ENCODE data around the gene ARID2.

ARID2 gene

DNA sequence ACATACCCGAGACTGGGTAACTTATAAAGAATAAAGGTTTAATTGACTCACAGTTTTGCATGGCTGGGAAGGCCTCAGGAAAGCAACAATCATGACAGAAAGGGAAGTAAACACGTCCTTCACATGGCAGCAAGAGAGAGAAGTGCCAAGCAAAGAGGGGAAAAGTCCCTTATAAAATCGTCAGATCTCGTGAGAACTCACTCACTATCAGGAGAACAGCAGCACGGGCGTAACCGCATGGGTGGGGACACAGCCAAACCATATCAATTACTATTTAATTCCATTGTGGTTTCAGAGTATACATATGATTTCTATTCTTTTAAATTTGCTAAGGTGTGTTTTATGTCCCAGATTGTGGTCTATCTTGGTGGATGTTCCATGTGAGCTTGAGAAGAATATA, 142.9 kb downstream of the ARID2 start:
- no peak for ATAC-seq
- no peak for DNase-seq

DNA sequence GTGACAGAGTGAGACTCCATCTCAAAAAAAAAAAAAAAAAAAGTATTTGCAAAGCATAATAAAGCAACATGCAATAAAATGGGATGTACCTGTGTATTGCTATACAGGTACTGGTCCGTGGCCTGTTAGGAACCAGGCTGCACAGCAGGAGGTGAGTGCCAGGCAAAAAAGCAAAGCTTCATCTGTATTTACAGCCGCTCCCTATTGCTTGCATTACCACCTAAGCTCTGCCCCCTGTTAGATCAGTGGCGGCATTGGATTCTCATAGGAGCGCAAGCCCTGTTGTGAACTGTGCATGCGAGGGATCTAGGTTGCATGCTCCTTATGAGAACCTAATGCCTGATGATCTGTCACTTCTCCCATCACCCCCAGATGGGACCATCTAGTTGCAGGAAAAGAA, 147.6 kb downstream of the ARID2 start:
- DNase-seq (no peak), ATAC-seq (no peak)

DNA sequence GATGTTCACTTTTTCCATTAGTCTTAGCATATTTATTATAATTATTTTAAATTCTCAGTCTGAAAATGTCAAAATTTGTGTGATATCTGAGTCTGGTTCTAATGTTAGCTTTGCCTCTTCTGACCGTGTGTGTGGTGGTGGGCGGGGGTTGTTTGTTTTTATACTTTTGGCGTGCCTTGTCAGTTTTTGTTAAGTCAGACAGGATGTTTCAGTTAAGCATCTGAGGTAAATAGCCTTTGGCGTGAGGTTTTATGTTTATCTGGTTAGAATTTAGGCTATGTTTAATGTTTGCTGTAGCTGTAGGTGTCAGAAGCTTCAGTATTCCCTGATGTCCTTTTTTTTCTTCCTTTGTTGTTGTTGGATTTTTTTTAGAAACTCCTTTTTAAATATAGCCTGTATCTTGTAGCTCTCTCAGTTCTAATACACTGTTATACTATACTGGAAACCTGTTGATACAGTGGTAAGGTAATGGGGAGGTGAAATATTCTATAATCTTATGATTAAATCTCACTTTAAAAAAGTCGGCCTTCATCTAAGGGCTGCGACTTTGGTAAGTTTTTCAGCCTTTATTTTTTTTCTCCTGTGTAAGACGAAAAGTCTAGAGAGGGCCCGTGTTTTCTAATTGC, 149.2 kb downstream of the ARID2 start:
- ATAC-seq: no peak
- DNase-seq: no peak

DNA sequence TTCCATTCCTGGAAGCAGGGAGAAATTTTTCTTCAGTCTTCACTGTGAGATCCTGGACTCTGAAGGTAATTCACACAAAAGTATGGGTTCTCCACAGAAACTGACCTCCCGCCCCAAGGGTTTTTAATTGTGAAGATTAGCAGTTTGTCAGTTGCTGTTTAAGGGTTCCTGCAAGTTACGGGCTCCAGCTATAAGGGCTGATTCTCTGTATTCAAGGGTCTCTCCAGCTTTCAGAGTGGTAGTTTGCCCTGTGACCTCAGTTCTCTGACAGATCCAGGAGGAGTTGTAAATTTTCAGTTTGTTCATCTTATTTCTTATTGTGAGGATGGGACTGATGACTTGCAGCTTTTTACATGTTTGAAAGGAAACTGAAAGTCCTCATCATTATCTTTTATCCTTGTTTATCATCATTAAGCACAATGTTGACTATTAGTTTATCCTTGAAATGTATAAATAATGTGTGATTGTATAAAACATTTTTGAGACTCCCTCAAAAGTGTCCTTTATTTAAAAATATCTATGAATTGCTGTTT, 149.9 kb downstream of the ARID2 start:
- ATAC-seq (no peak), DNase-seq (no peak)

DNA sequence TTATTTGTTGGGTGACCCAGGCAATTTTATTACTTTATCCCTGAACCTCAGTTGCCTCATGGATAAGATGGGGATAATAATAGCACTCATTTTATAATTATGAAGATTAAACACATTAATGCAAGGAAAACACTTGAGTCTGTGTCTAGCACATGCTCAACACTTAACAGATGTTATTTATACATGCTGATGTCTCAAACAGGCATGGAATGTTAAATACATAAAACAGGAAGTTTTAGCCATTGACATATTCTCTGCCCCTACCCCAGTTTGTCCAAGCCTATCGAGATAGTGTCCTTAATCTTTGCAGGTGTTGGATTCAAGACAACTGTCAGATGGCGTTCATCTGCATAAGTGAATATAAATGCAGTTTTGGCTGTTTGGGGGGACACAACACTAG, 151.0 kb downstream of the ARID2 start:
- DNase-seq (no peak), ATAC-seq (no peak)

DNA sequence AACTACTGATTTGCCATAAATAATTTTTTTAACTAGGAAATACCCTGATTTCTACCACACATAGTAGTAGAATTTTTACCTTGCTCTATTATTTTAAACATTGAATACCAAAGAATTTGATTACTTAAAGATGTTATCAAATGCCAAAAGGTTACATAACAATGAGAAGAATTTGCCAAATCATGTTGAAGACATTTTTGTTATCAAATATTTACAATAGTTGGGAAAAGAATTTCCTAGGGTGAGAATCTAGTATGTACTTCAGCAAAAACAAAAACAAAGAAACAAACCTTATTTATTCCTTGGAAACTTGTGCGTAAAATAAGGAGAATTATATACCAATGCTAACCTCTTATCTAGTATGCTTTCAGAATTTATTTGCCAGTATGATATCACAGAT, 153.7 kb downstream of the ARID2 start:
- no peak for ATAC-seq
- no peak for DNase-seq

DNA sequence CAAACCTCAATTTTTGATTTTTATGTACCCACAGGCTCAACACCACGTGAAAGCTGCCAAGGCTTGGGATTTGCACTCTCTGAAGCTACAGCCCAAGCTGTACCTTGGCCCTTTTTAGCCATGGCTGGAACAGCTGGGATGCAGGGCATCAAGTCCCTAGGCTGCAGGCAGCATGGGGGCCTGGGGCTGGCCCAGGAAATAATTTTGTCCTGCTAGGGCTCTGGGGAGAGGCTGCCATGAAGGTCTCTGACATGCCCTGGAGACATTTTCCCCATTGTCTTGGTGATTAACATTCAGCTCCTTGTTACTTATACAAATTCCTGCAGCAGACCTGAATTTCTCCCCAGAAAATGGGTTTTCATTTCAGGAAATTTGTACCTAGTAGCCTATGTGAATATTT, 157.2 kb downstream of the ARID2 start:
- DNase-seq (no peak), ATAC-seq (no peak)

DNA sequence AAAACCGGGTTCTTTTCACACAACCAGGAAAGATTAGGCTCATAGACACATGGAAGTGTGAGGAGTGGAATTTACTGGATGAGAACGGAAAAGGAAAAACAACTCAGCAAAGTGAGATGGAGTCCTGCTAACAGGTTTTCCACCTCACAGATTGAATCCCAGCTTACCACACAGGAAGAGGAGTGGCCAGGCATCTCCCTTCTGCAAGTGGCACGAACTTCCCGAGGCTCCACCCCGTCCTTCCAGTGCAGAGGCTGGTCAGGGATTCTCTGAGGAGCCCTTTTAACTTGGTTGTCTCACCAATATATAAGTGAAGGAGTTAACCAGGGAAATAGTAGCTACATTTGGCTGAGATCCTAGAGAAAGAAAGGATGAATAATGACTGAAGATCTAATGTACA, 158.0 kb downstream of the ARID2 start:
- DNase-seq (no peak), ATAC-seq (no peak)

DNA sequence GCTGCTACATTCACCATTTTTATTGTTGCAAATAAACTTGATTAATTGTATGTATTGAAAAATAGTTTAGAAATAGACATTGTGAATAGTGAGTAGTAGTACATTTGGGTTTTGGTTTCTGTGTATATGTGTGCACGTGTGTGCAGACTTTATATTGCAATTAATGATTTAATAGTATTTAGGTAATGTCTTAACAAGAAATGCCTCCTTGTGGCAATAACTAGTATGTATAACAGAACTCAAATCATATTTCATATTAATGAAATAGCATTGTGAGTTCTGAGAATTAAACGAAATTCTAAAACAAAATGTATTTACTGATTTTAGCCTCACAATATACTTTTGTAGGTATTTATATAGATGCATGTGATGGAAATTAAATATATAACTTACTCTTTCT, 160.8 kb downstream of the ARID2 start:
- DNase-seq (no peak), ATAC-seq (no peak)

DNA sequence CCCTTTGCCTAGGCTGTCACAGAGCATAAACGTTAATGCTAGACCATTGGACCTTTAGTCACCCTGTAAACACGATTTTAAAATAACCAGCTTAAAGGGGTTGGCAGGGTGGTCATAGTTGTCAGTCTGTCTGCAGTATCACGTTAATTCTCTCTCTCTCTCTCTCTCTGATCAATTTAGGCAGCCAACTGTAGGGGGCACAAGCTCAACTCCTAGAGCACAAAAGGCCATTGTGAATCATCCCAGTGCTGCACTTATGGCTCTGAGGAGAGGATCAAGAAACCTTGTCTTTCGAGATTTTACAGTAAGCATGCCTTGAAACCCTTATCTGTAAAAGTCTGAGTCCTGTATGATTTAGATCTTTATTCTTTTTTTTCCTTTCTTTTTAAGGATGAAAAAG, 163.7 kb downstream of the ARID2 start:
- no peak for DNase-seq
- no peak for ATAC-seq

DNA sequence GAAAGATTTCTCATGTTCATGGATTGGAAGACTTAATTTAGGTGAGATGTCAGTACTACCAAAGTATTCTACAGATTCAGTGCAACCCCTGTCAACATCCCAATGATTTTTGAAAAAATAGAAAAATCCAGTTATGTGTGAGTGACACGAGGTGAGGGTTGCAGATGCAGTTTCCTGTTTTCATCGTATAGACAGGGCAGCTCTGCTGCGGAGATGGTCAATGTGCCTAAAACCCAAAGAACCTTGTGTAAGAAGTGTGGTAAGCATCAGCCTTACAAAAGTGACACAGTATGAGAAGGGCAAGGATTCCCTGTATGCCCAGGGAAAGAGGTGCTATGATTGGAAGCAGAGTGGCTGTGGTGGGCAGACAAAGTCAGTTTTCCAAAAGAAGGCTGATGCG, 166.5 kb downstream of the ARID2 start:
- ATAC-seq (no peak), DNase-seq (no peak)

DNA sequence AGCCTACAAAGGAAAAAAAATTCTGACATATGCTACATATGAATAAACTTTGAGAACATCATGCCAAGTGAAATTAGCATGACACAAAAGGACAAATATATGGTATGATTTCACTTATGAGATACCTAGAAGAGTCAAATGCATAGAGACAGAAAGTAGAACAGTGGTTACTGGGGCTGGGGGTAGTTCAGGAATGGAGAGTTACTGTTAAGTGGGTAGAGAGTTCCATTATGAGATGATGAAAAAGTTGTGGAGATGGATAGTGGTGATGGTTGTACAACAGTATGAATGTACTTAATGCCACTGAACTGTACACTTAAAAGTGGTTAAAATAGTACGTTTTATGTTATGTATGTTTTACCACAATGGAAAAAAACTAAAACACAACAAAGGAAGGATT, 168.6 kb downstream of the ARID2 start:
- ATAC-seq (no peak), DNase-seq (no peak)

DNA sequence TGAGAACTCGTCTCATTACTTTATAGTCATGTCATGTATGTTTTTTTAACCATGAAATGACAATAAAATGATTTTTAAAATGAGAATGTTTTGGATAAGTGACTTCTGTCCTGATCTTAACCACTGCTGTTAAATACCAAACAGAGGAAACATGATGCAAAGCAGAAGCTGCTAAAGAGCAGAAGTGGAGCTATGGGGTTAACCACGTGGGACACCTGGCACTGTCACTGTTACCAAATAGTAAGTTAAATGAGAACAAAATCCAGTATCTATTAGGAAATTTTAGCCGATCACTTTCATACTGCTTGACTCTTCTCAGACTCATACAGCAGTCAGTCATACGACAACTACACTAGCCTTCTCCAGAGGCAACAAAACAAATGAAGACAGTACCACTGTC, 178.4 kb downstream of the ARID2 start:
- ATAC-seq: no peak
- no peak for DNase-seq

DNA sequence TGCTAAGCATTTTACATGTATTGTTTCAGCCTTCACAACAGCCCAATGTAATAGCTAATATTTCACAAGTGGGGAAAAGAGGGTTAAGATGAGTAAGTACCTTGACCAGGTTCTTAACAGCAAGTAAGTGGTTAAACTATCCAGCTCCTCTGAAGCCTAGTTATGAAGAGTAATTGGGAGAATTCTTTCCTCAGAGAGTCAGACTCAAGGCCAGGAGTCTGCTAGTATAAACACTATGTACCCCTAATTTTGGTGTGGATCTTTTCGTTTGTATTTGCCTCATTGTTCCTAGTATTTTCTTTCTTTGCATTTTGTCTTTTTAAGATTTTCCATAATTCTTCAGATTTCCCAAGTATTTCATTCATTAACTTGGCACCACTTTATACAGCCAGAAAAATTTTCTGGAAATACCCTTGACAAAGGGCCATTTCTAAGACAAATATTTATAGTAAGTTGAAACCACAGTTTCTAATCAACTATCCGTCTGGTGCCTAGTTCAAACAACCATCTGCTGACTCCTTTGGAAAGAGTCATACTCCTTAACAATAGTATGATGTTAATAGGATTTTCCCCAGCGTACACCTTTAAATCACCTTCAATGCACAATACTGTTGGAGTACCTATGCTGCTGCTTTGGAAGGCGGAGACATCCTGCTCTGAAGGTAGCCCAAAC, 179.7 kb downstream of the ARID2 start:
- ATAC-seq (no peak), DNase-seq (no peak)

DNA sequence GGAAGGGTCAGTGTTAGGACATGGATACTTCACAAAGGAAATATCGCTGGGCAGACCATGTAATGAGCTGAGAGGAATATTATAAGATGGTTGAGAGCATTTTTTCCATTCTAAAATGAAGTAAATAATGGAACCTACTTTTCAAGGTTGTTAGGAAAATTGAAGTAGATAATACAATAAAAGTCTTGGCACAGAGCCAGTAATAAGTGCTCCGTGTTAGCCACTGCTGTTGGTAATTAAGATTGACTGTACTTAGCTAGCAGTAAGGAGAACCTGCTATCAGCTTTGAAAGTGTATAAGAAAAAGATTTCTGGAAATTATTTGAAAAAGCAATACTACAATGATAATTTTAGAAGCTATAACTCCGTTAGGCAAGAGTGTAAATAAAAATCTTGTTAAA, 183.3 kb downstream of the ARID2 start:
- ATAC-seq (no peak), DNase-seq (no peak)

DNA sequence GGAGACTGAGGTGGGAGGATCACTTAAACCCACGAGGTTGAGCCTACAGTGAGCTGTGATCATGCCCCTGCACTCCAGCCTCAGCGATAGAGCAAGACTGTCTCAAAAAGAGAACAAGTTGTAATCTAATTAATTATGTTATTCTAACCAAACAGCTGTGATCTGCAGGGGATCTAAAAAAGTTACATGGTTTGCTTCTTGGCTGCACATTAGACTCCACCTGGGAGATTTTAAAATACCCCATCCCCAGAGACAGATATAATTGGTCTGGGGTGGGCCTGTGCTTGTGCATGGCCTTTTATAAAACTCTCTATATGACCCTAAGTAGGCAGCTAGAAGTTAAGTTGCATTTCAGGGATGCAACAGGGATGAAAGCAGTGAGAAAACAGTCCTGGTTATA, 184.1 kb downstream of the ARID2 start:
- ATAC-seq: no peak

DNA sequence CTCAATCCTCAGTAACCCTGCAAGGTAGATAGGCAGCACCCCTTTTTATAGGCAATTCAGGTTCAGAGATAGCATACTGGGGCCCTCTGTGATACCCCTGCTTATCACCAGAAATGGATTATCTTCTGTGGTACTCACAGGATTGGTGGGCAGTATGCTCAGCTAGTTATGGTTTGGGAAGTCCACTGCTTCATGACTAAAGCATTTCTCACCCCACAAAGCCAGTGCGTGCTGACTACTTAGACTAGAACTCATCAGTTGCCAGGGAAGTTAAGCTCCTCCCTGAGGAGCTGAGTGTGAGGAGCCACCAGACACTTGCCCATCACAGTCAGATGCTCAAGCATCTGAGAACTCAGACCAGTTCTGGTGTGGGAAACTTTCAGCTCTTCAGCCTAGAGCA, 184.6 kb downstream of the ARID2 start:
- DNase-seq (no peak), ATAC-seq (no peak)

More for the DNA sequence above, 184.1 kb downstream of the ARID2 start:
- DNase-seq: no peak

DNA sequence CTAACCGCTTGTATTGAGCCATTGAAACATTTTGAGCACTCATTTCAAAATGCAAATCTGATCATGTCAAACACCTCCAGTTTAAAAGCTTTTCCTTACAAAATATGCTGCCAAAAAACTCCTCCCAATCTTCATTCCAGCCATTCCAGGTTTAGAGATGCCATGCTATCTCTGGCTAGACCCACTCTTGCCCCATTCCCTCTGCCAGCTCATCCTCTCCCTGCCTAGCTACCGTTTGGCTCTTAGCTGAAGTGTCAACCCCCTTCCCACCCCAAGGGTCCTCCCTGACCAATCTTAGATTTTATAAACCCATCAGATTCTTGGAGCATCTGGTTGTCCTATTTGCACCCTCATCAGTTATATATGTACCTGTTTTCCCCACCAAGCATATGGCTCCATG, 185.9 kb downstream of the ARID2 start:
- DNase-seq: no peak
- no peak for ATAC-seq

DNA sequence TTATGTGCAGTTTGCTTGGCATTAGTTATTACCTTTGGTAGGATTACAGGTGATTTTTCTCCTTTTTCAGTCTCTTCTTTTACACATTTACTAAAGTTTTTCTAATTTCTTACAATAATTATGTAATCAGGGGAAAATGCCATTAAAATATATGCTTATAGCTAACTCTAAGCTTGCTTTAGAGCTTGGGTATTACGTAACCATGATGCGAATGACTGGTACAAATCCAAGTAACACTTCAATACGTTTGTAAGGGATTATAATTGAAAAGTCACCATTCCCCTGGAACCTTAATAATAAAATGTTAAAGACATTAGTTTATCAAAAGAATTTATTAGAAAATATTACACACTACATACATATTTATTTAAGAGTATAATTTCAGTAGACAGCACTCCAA, 189.3 kb downstream of the ARID2 start:
- ATAC-seq: no peak
- DNase-seq: no peak

DNA sequence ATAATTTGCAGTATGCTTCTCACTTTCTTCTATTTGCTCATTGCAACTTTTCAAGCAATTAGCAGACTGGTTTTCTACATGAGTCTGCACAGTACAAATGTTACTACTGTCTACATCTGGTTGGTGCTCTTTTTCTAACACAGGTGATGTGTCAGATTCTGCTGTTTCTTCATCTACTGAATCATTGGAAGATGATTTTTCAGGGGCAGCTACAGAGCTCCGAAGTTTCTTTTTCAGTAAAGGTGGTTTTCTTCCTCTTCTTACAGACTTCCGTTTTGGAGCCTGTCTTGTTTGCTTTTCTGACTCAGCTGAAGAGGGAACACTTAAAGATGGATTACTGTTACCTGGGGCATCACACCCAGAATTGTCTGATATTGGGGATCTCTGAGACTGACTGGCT, 198.8 kb downstream of the ARID2 start:
- ATAC-seq (no peak), DNase-seq (no peak)

DNA sequence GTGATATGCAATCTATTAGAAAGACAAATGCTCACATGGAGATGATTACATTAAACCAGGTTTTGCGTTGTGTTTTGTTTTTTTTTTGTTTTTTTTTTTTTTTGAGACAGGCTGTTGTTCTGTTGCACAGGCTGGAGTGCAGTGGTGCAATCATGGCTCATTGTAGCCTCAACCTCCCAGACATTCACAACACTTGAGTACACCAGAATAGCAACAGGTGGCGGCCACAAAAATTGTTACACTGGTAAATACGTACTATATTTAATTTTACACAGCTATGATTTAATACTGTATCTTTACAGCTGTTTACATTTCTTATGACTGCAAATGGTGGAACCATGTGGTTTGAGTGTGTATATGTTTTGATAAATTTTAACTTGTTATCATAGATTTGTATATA, 200.9 kb downstream of the ARID2 start:
- ATAC-seq (no peak), DNase-seq (no peak)

DNA sequence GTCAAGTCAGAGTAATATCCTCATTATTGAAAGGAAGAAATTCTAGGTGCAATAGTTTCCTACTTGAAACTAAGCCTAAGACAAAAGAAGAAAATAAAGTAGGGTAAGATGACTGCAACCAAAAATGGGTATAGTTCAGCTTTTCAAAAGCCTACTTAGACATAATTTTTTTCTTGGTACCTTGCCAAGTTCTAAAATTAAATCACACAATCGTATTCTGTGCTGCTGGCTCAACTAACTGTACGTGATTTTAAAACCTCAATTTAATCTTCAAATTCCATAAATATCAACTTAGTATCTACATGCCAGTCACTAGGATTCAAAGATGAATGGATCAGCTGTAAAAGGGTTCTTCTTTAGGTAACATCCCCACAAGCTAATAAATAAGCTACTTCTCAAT, 204.0 kb downstream of the ARID2 start:
- ATAC-seq (no peak), DNase-seq (no peak)

DNA sequence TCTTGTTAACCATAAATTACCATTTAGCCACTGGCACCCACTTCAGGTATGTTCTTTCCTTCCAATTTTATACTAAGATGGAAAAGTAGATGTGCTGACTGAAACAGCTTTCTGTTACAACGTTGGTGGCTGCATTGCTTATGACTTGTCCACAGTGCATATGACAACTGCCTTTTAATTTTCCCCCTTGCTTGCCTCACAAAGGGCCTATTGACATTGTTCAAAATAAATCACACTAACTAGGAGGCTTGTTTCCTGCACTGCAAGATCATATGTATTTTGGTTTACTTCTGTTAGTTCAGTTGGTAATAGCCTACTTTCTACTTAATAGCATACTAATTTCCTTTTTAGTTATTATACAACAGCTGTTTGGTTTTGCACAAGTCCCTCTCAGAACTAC, 205.4 kb downstream of the ARID2 start:
- DNase-seq: no peak
- no peak for ATAC-seq

DNA sequence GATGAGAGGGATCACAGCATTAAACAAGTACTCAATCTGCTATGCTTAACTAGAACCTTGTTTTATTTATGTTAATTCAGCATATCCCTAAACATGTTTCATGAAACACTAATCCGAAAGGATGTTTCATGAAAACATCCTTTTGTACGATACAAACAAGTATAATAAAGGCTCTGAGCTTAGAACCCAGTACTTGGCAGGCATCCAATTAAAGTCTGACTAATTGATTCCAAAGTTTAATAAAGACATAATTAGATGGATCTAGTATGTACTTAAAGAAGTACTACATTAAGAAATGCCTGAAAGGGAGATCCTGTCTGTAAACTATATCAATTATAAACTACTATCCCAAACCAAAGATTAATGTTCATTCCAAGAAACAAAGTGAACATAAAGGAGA, 209.1 kb downstream of the ARID2 start:
- ATAC-seq: no peak

More for the DNA sequence above, 209.1 kb downstream of the ARID2 start:
- no peak for DNase-seq
